ENCODE results near the gene RNF213. TPM values are rescaled to one million over a fixed set of nuclear protein-coding genes. Genes with fewer than 3 reads are reported as not detected.

RNF213 gene
- total RNA-seq, 4 donors from 2014 or later: 57.8 to 197 (median 94.1) TPM

DNA sequence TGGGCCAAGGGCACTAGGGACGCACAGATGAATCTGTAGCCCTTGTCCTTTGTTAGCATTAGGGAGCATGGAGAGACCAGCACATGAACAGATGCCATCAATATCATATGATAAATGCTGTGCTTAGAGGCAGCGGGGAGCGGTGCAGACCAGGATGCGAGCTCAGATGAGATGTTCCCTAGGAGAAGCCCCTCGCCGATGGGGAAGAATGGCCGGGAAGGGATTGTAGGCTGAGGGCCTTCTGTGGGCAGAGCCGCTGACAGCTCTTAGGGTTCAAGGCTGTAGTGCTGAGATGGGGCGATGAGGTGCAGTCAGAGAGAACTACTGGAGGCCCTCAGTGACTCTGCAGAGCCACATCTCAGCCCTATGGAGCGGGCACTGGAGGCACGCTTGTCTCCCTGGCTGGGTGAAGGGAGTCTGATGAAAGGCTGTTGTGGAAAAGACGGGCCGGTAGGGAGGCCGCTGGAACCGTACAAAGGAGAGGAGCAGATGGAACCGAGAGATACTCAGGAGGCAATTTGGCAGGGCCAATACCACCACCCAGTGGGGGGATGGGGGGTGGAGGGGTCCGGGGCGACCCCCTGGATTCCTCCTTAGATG, 88.0 kb downstream of the RNF213 start:
- 93% methylated on average over 17 of the region's 18 CpGs for WGBS
- Histone ChIP-seq H3K36me3 (peaks cover 100% of the 10 kb centered on the region), H3K27ac (no peak overlapping the region), H3K4me1 (no peaks in the 10 kb centered on the region), H3K27me3 (no peaks in the 10 kb centered on the region), H3K4me3 (no peak overlapping the region), H3K9me3 (no peaks in the 10 kb centered on the region)
- peak in 1 of 2 donors; percentile 22 for DNase-seq (ENCODE audit: low spot score in 2 of 2)
- no peak for TF ChIP-seq POLR2A (IDR thresholded peaks at IDR 0.05)
- TF ChIP-seq, protein P1, sequence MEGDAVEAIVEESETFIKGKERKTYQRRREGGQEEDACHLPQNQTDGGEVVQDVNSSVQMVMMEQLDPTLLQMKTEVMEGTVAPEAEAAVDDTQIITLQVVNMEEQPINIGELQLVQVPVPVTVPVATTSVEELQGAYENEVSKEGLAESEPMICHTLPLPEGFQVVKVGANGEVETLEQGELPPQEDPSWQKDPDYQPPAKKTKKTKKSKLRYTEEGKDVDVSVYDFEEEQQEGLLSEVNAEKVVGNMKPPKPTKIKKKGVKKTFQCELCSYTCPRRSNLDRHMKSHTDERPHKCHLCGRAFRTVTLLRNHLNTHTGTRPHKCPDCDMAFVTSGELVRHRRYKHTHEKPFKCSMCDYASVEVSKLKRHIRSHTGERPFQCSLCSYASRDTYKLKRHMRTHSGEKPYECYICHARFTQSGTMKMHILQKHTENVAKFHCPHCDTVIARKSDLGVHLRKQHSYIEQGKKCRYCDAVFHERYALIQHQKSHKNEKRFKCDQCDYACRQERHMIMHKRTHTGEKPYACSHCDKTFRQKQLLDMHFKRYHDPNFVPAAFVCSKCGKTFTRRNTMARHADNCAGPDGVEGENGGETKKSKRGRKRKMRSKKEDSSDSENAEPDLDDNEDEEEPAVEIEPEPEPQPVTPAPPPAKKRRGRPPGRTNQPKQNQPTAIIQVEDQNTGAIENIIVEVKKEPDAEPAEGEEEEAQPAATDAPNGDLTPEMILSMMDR (IDR thresholded peaks at IDR 0.05): no peak

DNA sequence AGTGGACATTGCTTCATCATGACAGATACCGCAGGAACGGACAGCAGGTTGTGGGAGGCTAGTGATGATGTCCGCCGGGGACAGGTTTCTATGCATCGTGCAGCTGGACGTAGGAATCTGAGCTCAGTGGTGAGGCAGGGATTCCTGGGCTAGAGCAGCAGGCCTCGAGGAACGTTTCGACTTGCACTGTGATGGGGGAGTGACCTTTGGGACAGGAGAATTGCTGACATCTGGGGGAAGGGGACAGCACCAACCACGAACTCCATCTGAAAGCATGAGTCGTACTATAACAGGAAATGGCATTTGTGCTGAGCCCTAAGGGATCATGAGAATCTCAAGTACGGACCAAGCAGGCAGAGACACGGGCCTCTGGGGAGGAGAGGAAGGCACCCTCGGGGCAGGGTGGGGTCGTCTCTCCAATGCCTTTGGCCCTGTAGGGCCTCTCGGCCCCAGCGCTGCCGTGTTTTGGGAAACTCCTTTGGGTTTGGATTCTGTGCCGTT, 88.5 kb downstream of the RNF213 start:
- DNase-seq (ENCODE audit: low spot score in 2 of 2): peak; percentile 48 to 62
- TF ChIP-seq EP300 (IDR thresholded peaks at IDR 0.05) (no peak), POLR2A (IDR thresholded peaks at IDR 0.05) (no peak), POLR2AphosphoS5 (IDR thresholded peaks at IDR 0.05) (no peak)
- TF ChIP-seq, protein P1 (IDR thresholded peaks at IDR 0.05): no peak
- no peak overlapping the region for H3K4me3 ChIP-seq
- H3K9me3 ChIP-seq: no peaks in the 10 kb centered on the region
- no peak overlapping the region for H3K27ac ChIP-seq
- H3K36me3 ChIP-seq: peaks cover 100% of the 10 kb centered on the region
- no peaks in the 10 kb centered on the region for H3K4me1 ChIP-seq
- WGBS: 84% methylated on average over 15 of the region's 19 CpGs
- no peaks in the 10 kb centered on the region for H3K27me3 ChIP-seq

DNA sequence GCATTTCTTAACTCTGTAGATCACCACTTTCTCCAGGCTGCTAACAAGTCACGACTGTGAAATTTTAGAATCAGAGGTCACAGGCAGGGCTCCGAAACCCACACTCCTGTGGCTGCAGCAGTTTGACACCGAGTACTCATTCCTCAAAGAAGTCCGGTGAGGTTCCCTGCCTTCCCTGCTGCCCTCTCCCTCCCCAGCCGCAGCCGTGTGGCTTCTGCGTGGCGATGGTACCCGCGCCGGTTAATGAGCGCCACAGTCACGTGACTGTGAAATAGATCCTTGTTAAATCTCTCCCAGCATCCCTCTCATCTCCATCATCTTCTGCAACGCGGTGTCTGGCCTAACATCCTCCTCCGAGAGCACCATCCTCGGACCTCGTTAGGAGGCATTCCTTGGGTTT, 89.1 kb downstream of the RNF213 start:
- 96% methylated on average over 18 of the region's 18 CpGs for WGBS
- peak in 1 of 2 donors; percentile 31 for DNase-seq (ENCODE audit: low spot score in 2 of 2)
- H3K4me1 ChIP-seq: no peaks in the 10 kb centered on the region
- H3K27me3 ChIP-seq: no peaks in the 10 kb centered on the region
- H3K27ac ChIP-seq: no peak overlapping the region
- H3K4me3 ChIP-seq: no peak overlapping the region
- peaks cover 100% of the 10 kb centered on the region for H3K36me3 ChIP-seq
- H3K9me3 ChIP-seq: no peaks in the 10 kb centered on the region
- TF ChIP-seq POLR2A (IDR thresholded peaks at IDR 0.05) (no peak), POLR2AphosphoS5 (IDR thresholded peaks at IDR 0.05) (no peak), EP300 (IDR thresholded peaks at IDR 0.05) (no peak)
- TF ChIP-seq, protein P1 (IDR thresholded peaks at IDR 0.05): no peak

DNA sequence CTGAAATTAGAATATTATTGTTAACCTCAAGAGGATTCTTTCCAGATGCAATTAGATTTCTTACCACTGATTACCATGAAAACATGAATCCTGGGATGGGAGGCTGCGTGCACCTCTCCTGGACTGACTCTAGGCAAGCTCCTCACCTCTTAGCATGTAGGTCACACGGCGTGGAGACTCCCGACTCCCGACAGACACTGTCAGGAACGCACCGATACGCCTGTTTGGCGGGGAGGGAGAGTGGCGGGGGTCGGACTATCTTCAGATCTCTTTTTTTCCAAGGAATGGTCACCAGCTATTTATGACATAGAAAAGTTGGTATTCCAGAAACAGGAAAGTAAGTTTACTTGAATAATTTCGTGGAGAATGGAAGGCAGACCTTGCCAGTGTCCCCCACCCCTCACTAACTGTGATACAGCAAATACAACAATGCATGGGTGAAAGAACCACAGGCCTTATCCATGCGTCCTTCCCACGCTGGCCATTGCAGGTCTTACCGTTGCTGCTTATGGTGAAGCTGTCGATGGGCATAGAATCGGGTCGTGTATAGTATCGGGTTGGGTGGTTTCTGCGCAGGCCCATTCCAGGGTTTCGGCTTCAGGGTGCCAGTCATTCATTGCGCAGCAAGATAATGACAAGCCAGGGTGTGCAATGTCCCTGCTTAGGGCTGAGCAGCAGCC, 91.7 kb downstream of the RNF213 start:
- peak in 1 of 2 donors; percentile 17 for DNase-seq (ENCODE audit: low spot score in 2 of 2)
- H3K36me3 ChIP-seq: peaks cover 98% of the 10 kb centered on the region
- WGBS: 90% methylated on average over 22 of the region's 22 CpGs

More for the DNA sequence above, 91.7 kb downstream of the RNF213 start:
- H3K27me3 ChIP-seq: no peaks in the 10 kb centered on the region
- H3K9me3 ChIP-seq: no peaks in the 10 kb centered on the region
- H3K4me3 ChIP-seq: no peak overlapping the region
- H3K27ac ChIP-seq: no peak overlapping the region
- H3K4me1 ChIP-seq: no peaks in the 10 kb centered on the region
- TF ChIP-seq POLR2A (IDR thresholded peaks at IDR 0.05) (no peak), POLR2AphosphoS5 (IDR thresholded peaks at IDR 0.05) (no peak), EP300 (IDR thresholded peaks at IDR 0.05) (no peak)
- TF ChIP-seq, protein P1 (IDR thresholded peaks at IDR 0.05): no peak
